BJ (cell line): ENCODE results near the gene LSP1. TPM values are rescaled to one million over a fixed set of nuclear protein-coding genes. Genes with fewer than 3 reads are reported as not detected.

Source experiments
- CTCF ChIA-PET: fragments of 350-600 bp; formaldehyde crosslinking; extraction: SDS; loops from one replicate; lab custom pipeline; 2021; ENCODE audit warnings: antibody characterized with exemption, inconsistent platforms; lab: Yijun Ruan, JAX
- POLR2A ChIA-PET: fragments of 300-600 bp; sonication (Branson Sonifier 250); formaldehyde crosslinking; extraction: SDS; loops from one replicate; lab custom pipeline; 2021; ENCODE audit warnings: antibody characterized with exemption; lab: Charles Lee
- DNase-seq: peaks from one replicate; pipeline ENCODE4 v3.0.0-alpha.2; 2011; ENCODE audit warnings: low read depth
- H3K27me3 ChIP-seq: 2 replicates; pipeline ENCODE4 v1.6.0; 2011; ENCODE audit warnings: low read length; ENCODE audit not compliant: control insufficient read depth, insufficient read depth
- H3K36me3 ChIP-seq: 2 replicates; pipeline ENCODE4 v1.5.1; 2011; ENCODE audit warnings: low read length; ENCODE audit not compliant: control insufficient read depth, insufficient read depth
- H3K4me3 ChIP-seq: 2 replicates; pipeline ENCODE4 v1.5.1; 2011; ENCODE audit warnings: low read depth, mild to moderate bottlenecking, control low read depth, low read length
- CTCF ChIP-seq: IDR thresholded peaks from 2 replicates; pipeline ENCODE4 v1.5.1; 2011; ENCODE audit warnings: low read depth, mild to moderate bottlenecking, control low read depth, inconsistent platforms, low read length, moderate library complexity; ENCODE audit not compliant: insufficient read depth
- polyA plus RNA-seq: library from polyadenylated mRNA; depleted of rRNA; stranded (reverse); fragments of >200 nt; gene quantifications from 2 replicates; pipeline ENCODE4 v1.2.3, GENCODE V29; 2011

Gene LSP1
- polyA plus RNA-seq, 1 experiment: not detected

- H3K4me3 ChIP-seq: no peak overlapping the region
- CTCF ChIA-PET: interaction anchor here (0.9 to 2.2 kb wide), 6 partner anchors 8 to 282 kb away, joined by 3 to 10 read pairs (median 4); partner anchors contain the start of gene TNNT3
Observed at GRCh38 chr11:1869427-1870325, 16.8 kb downstream of the LSP1 start.

GRCh38 chr11:1870326-1870696, 17.4 kb downstream of the LSP1 start:
- Histone ChIP-seq H3K27me3 (peaks cover 2% of the 10 kb centered on the region; the same call in 1 of the 2 replicates), H3K36me3 (no peaks in the 10 kb centered on the region), H3K4me3 (no peak overlapping the region)
- POLR2A ChIA-PET: no interaction called here
- no peak for DNase-seq
- TF ChIP-seq CTCF: no peak
- CTCF ChIA-PET: interaction anchor here (0.7 to 2.2 kb wide), 5 partner anchors 12 to 282 kb away, joined by 3 to 10 read pairs (median 4); no protein-coding TSS in a partner anchor

More at GRCh38 chr11:1869427-1870325, 16.8 kb downstream of the LSP1 start:
- Histone ChIP-seq H3K27me3 (peaks cover 2% of the 10 kb centered on the region; the same call in 1 of the 2 replicates), H3K36me3 (no peaks in the 10 kb centered on the region)
- DNase-seq: no peak
- no peak for TF ChIP-seq CTCF
- POLR2A ChIA-PET: no interaction called here

- H3K36me3 ChIP-seq: no peaks in the 10 kb centered on the region
- peaks cover 2% of the 10 kb centered on the region; the same call in 1 of the 2 replicates for H3K27me3 ChIP-seq
- ChIA-PET CTCF (interaction anchor here (0.7 to 2.2 kb wide), 5 partner anchors 11 to 281 kb away, joined by 3 to 10 read pairs (median 4); no protein-coding TSS in a partner anchor), POLR2A (no interaction called here)
- no peak for DNase-seq
- H3K4me3 ChIP-seq: no peak overlapping the region
- no peak for TF ChIP-seq CTCF
Observed at GRCh38 chr11:1870721-1871466, 18.0 kb downstream of the LSP1 start.

GRCh38 chr11:1871531-1871930, 18.6 kb downstream of the LSP1 start:
- POLR2A ChIA-PET: no interaction called here
- Histone ChIP-seq H3K27me3 (peaks cover 2% of the 10 kb centered on the region; the same call in 1 of the 2 replicates), H3K4me3 (no peak overlapping the region), H3K36me3 (no peaks in the 10 kb centered on the region)
- CTCF ChIA-PET: no interaction called here
- DNase-seq: no peak
- no peak for TF ChIP-seq CTCF
